Colonic mucosa (tissue), 4 donors: ENCODE results near the gene SOX13. TPM values are rescaled to one million over a fixed set of nuclear protein-coding genes. Genes with fewer than 3 reads are reported as not detected.
A peak's percentile ranks its signal among the peaks of the same experiment; 100 is the strongest.

Experiments
- DNase-seq: peaks from one replicate; pipeline ENCODE4 v3.0.0-alpha.2; 2020
- H3K27ac ChIP-seq: fragments of 200-600 bp; one replicate; pipeline ENCODE4 v1.8.0; 2021
- H3K27me3 ChIP-seq: fragments of 200-600 bp; one replicate; pipeline ENCODE4 v1.8.0; 2021
- H3K36me3 ChIP-seq: fragments of 200-600 bp; one replicate; pipeline ENCODE4 v1.8.0; 2021
- H3K4me1 ChIP-seq: fragments of 200-600 bp; one replicate; pipeline ENCODE4 v1.8.0; 2021; ENCODE audit warnings: mild to moderate bottlenecking
- H3K4me3 ChIP-seq: fragments of 200-600 bp; one replicate; pipeline ENCODE4 v1.8.0; 2021
- H3K9ac ChIP-seq, 2 donors: one replicate each; pipeline ENCODE4 v1.7.0; 2013; ENCODE audit warnings: control low read depth in 2 of 2, low read depth in 2 of 2, low read length in 2 of 2
- H3K9me3 ChIP-seq: fragments of 200-600 bp; one replicate; pipeline ENCODE4 v1.8.0; 2021
- intact Hi-C: fragments of 100-400 bp; cut with DNase I; formaldehyde crosslinking; loops from one replicate; pipeline ENCODE4 v1.14.1; 2022
- total RNA-seq, 2 donors: library from RNA; stranded (reverse); fragmentation: NEBNext Ultra II Directional in 1 of 2; extraction: Animal tissue kit (Norgen Biotek cat#: 25700) in 1 of 2; gene quantifications; one replicate each; pipeline ENCODE4 v1.2.1, GENCODE V29; 2021
- TF ChIP-seq, protein P1 (sequence below): fragments of 200-600 bp; IDR thresholded peaks from one replicate; pipeline ENCODE4 v1.8.0; 2022; ENCODE audit warnings: antibody characterized with exemption, mild to moderate bottlenecking
- donor health status: healthy.
- donor health status: DM: no; HTN: no; CAD: no.
- donor health status: DM: no; HTN: no; CAD: no.

The SOX13 gene
- total RNA-seq, 2 donors from 2014 or later: 34.9 to 35.1 TPM

DNA sequence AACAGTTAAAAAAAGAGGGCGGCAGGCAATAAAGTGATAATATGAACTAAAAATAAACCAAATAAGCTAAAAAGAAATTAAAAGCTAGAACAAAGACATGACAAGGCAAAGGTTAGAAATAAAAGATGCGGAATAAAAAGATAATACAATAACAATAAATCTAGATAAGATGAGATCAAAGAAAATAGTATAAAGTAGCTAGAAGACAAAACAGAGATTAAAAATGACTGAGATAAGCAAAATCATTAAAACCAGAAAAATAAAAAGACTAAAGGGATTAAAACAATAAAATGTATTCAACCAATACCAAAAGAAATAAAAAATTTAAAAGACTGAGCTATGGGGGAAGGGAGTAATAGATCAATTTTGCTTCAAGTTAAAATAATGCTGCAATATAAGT, 10.8 kb upstream of the SOX13 start:
- DNase-seq: no peak
- Histone ChIP-seq H3K4me3 (no peak overlapping the region), H3K9ac (no peak overlapping the region), H3K27me3 (no peaks in the 10 kb centered on the region), H3K9me3 (no peaks in the 10 kb centered on the region), H3K36me3 (no peaks in the 10 kb centered on the region), H3K4me1 (no peaks in the 10 kb centered on the region), H3K27ac (no peak overlapping the region)
- intact Hi-C loops: no loop called here
- TF ChIP-seq, protein P1, sequence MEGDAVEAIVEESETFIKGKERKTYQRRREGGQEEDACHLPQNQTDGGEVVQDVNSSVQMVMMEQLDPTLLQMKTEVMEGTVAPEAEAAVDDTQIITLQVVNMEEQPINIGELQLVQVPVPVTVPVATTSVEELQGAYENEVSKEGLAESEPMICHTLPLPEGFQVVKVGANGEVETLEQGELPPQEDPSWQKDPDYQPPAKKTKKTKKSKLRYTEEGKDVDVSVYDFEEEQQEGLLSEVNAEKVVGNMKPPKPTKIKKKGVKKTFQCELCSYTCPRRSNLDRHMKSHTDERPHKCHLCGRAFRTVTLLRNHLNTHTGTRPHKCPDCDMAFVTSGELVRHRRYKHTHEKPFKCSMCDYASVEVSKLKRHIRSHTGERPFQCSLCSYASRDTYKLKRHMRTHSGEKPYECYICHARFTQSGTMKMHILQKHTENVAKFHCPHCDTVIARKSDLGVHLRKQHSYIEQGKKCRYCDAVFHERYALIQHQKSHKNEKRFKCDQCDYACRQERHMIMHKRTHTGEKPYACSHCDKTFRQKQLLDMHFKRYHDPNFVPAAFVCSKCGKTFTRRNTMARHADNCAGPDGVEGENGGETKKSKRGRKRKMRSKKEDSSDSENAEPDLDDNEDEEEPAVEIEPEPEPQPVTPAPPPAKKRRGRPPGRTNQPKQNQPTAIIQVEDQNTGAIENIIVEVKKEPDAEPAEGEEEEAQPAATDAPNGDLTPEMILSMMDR: no peak

DNA sequence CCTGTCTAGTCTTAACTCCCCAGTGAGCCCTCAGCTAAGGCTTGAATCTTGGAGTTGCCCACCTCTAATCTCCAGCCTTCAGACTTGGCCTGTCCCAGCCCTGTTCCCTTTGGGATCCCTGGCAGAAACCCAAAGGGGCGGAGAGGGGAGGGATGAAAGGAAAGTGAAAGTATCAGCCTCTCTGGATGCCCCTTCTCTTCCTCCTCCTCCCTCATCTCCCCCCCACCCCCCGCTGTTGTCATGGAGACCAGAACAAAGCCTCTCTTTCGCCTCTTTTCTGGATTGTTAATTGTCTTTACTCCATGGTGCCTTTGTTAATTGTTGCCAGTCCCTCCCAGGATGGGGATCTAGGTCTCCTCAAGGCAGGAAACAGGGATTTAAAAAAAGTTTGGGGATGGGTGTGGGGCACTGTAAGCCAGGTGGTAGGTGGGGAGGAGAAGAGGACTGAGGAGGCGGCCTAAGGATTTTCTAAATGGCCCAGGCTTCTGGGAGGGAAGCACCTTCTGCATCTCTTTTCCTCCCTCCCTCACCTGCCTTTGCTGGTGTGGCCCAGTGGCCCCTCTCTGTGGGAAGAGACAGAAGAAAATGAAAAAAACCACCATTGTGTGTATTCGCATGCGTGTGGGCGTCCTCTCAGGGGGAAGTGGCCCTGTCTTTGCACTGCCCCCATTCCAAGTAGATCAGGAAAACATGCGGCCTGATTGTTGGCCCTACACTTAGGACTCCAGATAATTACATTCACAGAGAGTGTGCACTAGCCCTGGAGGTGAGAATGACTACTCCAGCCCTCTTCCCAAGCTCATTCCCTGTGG, 7.5 kb upstream of the SOX13 start:
- intact Hi-C loops: no loop called here
- H3K27ac ChIP-seq: no peak overlapping the region
- H3K9me3 ChIP-seq: no peaks in the 10 kb centered on the region
- peak; percentile 63 for DNase-seq
- no peak overlapping the region for H3K4me3 ChIP-seq
- TF ChIP-seq, protein P1: no peak
- H3K27me3 ChIP-seq: no peaks in the 10 kb centered on the region
- no peaks in the 10 kb centered on the region for H3K36me3 ChIP-seq
- H3K4me1 ChIP-seq: no peaks in the 10 kb centered on the region
- no peak overlapping the region for H3K9ac ChIP-seq

DNA sequence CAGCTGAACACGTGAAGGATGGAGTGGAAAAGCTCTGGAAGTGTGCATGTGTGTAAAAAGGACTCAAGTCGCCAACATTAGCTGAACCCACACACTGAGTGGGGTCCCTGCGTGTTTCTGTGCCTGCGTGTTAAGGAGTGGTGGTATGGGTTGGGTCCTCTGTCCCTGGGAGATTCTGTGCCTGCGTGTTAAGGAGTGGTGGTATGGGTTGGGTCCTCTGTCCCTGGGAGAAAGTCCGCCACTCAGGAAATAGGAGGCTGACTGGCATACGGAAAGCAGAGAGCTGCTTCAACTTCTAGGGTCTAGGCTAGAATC, 7.0 kb upstream of the SOX13 start:
- H3K9me3 ChIP-seq: no peaks in the 10 kb centered on the region
- no peak for DNase-seq
- no peak overlapping the region for H3K4me3 ChIP-seq
- intact Hi-C loops: no loop called here
- no peaks in the 10 kb centered on the region for H3K36me3 ChIP-seq
- no peaks in the 10 kb centered on the region for H3K4me1 ChIP-seq
- no peak overlapping the region for H3K27ac ChIP-seq
- H3K27me3 ChIP-seq: no peaks in the 10 kb centered on the region
- TF ChIP-seq, protein P1: no peak
- H3K9ac ChIP-seq: no peak overlapping the region

DNA sequence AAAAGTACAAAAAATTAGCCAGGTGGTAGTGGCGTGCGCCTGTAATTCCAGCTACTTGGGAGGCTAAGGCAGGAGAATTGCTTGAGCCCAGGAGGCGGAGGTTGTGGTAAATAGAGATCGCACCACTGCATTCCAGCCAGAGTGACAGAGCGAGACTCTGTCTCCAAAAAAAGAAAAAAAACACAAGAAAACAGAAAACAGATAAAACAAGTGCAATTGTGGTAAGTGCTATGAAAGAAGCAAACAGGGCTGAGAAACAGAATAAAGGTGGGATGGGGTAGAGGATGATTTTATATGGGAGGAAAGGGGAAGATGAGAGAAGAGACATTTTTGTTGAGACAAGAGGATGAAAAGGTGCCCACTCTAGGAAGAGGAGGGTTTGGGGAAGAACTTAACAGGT, 5.0 kb upstream of the SOX13 start:
- no peaks in the 10 kb centered on the region for H3K36me3 ChIP-seq
- DNase-seq: no peak
- no peak overlapping the region for H3K4me3 ChIP-seq
- no peak overlapping the region for H3K9ac ChIP-seq
- no peak overlapping the region for H3K27ac ChIP-seq
- TF ChIP-seq, protein P1: no peak
- H3K27me3 ChIP-seq: no peaks in the 10 kb centered on the region
- H3K9me3 ChIP-seq: no peaks in the 10 kb centered on the region
- intact Hi-C loops: no loop called here
- no peaks in the 10 kb centered on the region for H3K4me1 ChIP-seq

DNA sequence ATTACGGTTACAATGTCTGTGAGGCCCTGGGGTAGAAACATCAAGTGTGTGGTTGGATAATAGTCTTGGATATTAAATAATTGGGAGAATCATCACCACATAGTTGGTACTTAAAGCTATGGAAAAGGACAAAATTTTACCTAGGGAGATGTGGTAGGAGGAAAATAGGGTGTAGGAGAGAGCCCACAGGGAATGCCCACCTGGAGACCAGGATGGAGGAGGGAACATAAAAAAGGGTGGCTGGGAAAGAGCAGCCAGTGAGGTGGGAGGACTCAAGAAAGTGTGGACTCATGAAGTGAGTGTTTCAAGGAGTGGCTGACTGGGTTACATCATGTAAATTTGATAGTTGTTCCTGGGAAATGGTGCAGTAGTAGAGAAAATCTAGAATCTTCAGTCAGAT, 3.0 kb upstream of the SOX13 start:
- H3K36me3 ChIP-seq: no peaks in the 10 kb centered on the region
- H3K9ac ChIP-seq: no peak overlapping the region
- no peak for DNase-seq
- H3K27me3 ChIP-seq: no peaks in the 10 kb centered on the region
- no peak overlapping the region for H3K27ac ChIP-seq
- TF ChIP-seq, protein P1: no peak
- no peaks in the 10 kb centered on the region for H3K4me1 ChIP-seq
- no peak overlapping the region for H3K4me3 ChIP-seq
- intact Hi-C loops: no loop called here
- H3K9me3 ChIP-seq: no peaks in the 10 kb centered on the region
